Left ventricle myocardium inferior (tissue), 1 donor: ENCODE measurements around the gene MAPKAPK5. TPM values are rescaled to one million over a fixed set of nuclear protein-coding genes. Genes with fewer than 3 reads are reported as not detected.
"Not testable (repeated sequence)": the region's sequence is repeated elsewhere in the genome, so short reads cannot be mapped to it uniquely, and the experiment has no call there.

Experiments used
- DNase-seq: peaks from one replicate; pipeline ENCODE4 v3.0.0-alpha.2; 2020
- H3K27ac ChIP-seq: fragments of 200-600 bp; replicated peaks from 2 replicates; pipeline ENCODE4 v1.8.0; 2021
- H3K27me3 ChIP-seq: fragments of 200-600 bp; 2 replicates; pipeline ENCODE4 v1.8.0; 2021; ENCODE audit warnings: low read depth
- H3K36me3 ChIP-seq: fragments of 200-600 bp; 2 replicates; pipeline ENCODE4 v1.8.0; 2021
- H3K4me1 ChIP-seq: fragments of 200-600 bp; 2 replicates; pipeline ENCODE4 v1.8.0; 2021
- H3K4me3 ChIP-seq: fragments of 200-600 bp; 2 replicates; pipeline ENCODE4 v1.8.0; 2021; ENCODE audit warnings: mild to moderate bottlenecking, moderate library complexity
- H3K9me3 ChIP-seq: fragments of 200-600 bp; replicated peaks from 2 replicates; pipeline ENCODE4 v1.8.0; 2021
- intact Hi-C: fragments of 100-400 bp; cut with micrococcal nuclease; formaldehyde crosslinking; loops from one replicate; pipeline ENCODE4 v1.11.0; 2022
- total RNA-seq: library from RNA; stranded (reverse); fragmentation: NEBNext Ultra II Directional; extraction: Animal tissue kit (Norgen Biotek cat#: 25700); gene quantifications from one replicate; pipeline ENCODE4 v1.2.1, GENCODE V29; 2021
- TF ChIP-seq, protein P1 (sequence below): fragments of 200-600 bp; IDR thresholded peaks from 2 replicates; pipeline ENCODE4 v1.8.0; 2021; ENCODE audit warnings: antibody characterized with exemption, mild to moderate bottlenecking, borderline replicate concordance
- donor health status: DM: no; HTN: yes; CAD: no; lungs with severe emphysema.

MAPKAPK5 gene
- total RNA-seq, 1 donor from 2014 or later, result 26.2 TPM

DNA sequence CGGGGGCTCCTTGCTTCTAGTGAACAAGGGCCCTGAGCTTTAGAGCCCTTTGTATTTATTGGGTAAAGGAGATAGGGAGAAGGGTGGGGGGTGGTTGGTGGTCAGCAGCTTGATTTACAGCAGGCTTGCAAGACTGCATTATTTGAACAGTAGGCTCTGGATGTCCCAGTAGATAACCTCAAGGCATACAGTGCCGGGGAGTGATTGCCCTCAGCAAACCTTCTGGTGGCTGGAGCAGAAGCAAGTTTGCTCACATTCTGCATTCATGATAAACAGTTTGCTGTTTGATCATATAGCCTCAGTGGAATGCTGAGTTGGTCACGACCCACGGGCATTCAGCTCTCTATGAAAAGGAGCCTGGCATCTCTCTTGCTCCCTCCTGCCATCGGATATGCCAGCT is 16.5 kb upstream of the MAPKAPK5 start:
- TF ChIP-seq, protein P1, sequence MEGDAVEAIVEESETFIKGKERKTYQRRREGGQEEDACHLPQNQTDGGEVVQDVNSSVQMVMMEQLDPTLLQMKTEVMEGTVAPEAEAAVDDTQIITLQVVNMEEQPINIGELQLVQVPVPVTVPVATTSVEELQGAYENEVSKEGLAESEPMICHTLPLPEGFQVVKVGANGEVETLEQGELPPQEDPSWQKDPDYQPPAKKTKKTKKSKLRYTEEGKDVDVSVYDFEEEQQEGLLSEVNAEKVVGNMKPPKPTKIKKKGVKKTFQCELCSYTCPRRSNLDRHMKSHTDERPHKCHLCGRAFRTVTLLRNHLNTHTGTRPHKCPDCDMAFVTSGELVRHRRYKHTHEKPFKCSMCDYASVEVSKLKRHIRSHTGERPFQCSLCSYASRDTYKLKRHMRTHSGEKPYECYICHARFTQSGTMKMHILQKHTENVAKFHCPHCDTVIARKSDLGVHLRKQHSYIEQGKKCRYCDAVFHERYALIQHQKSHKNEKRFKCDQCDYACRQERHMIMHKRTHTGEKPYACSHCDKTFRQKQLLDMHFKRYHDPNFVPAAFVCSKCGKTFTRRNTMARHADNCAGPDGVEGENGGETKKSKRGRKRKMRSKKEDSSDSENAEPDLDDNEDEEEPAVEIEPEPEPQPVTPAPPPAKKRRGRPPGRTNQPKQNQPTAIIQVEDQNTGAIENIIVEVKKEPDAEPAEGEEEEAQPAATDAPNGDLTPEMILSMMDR, result no peak
- H3K9me3 ChIP-seq, result no peaks in the 10 kb centered on the region
- H3K27ac ChIP-seq, result no peak overlapping the region
- H3K36me3 ChIP-seq, result no peaks in the 10 kb centered on the region
- no peak overlapping the region for H3K4me3 ChIP-seq
- peaks cover 14% of the 10 kb centered on the region for H3K4me1 ChIP-seq
- no peaks in the 10 kb centered on the region for H3K27me3 ChIP-seq
- intact Hi-C loops, result no loop called here
- DNase-seq, result no peak

DNA sequence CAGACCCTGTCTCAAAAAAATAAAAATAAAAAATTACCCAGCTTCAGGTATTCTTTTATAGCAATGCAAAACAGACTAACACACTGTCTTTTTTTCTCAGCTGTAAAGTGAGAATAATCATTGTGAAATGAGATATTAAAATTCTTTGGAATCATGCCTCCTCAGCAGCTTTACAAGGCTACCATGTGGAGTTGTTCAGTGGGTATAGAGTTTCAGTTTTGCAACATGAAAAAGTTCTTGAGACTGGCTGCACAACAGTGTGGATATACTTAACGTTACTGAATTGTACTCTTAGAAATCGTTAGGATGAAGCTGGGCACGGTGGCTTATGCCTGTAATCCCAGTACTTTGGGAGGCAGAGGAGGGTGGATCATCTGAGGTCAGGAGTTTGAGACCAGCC is 15.7 kb upstream of the MAPKAPK5 start:
- no peak for DNase-seq
- no peak overlapping the region for H3K4me3 ChIP-seq
- no peaks in the 10 kb centered on the region for H3K27me3 ChIP-seq
- H3K4me1 ChIP-seq, result peaks cover 14% of the 10 kb centered on the region
- H3K36me3 ChIP-seq, result no peaks in the 10 kb centered on the region
- H3K9me3 ChIP-seq, result no peaks in the 10 kb centered on the region
- no peak overlapping the region for H3K27ac ChIP-seq
- intact Hi-C loops, result no loop called here
- TF ChIP-seq, protein P1, result no peak

DNA sequence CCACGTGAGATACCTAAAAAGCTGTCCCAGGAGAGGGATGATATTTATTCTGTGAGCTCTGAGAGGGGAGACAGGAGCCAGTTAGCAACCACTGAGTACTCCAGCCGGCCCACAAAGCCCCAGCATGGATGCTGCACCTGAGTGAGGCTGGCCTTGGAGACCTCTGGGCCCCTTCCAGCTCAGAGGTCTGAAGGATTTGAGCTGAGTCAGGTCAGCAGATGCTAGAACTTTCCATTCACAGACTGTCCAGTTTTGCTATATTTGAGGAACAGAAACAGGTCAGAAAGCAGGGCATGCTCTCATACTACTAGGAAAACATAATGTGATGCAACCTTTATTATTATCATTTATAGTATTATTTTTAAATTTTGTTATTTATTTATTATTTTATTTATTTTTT is 15.0 kb upstream of the MAPKAPK5 start:
- H3K27ac ChIP-seq, result no peak overlapping the region
- intact Hi-C loops, result no loop called here

DNA sequence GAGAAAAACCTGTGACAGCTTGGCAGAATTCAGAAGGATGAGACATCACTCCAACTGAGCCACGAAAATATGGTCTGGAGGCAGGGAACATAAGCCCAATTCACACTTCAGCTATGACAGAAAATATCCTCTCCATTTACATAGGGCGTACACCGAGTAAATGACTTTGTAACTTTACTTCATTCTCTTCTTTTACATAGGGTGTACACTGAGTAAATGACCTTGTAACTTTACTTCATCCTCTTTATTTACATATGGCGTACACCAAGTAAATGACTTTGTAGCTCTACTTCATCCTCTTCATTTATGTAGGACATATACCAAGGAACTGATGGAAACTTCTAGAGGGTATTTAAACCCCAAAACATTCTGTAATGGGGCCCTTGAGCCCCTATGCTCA is 14.1 kb upstream of the MAPKAPK5 start:
- no peaks in the 10 kb centered on the region for H3K36me3 ChIP-seq

More for the DNA sequence above, 15.0 kb upstream of the MAPKAPK5 start:
- H3K9me3 ChIP-seq, result no peaks in the 10 kb centered on the region
- no peak overlapping the region for H3K4me3 ChIP-seq
- no peaks in the 10 kb centered on the region for H3K36me3 ChIP-seq
- TF ChIP-seq, protein P1, result no peak
- H3K27me3 ChIP-seq, result no peaks in the 10 kb centered on the region
- H3K4me1 ChIP-seq, result peaks cover 14% of the 10 kb centered on the region
- DNase-seq, result no peak

DNA sequence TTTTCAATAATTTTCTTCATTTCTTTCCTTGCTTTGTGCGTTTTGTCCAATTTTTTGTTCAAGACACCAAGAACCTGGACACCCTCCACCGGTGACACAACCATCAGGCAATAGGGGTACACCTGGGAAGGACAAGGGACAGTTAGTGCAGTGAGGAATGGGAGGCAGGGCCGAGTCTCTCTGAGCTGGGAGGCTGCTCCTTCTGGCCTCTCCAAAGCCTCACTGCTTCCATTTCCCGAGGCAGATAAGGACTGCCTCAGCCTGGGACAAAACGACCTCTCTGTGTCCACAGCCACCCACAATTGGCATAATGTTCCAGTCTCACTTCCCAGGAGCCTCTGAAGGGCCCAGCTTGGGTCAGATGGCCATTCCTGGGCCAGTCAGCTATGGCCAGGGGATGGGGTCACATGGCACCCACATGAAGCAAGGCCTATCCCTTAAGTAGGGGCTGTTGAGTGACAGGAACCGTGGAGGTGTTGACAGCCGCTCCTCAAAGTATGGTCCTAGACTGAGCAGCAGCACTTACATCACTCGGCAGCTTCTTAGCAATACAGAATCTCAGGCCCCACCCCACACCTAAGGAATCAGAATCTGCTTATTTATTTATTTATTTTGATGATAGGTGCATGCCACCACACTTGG is 13.6 kb upstream of the MAPKAPK5 start:
- no peak overlapping the region for H3K4me3 ChIP-seq
- intact Hi-C loops, result no loop called here
- TF ChIP-seq, protein P1, result no peak

More for the DNA sequence above, 14.1 kb upstream of the MAPKAPK5 start:
- Histone ChIP-seq H3K9me3 (no peaks in the 10 kb centered on the region), H3K27ac (no peak overlapping the region), H3K4me1 (peaks cover 14% of the 10 kb centered on the region), H3K27me3 (no peaks in the 10 kb centered on the region), H3K4me3 (no peak overlapping the region)
- DNase-seq, result no peak
- intact Hi-C loops, result no loop called here
- TF ChIP-seq, protein P1, result no peak

DNA sequence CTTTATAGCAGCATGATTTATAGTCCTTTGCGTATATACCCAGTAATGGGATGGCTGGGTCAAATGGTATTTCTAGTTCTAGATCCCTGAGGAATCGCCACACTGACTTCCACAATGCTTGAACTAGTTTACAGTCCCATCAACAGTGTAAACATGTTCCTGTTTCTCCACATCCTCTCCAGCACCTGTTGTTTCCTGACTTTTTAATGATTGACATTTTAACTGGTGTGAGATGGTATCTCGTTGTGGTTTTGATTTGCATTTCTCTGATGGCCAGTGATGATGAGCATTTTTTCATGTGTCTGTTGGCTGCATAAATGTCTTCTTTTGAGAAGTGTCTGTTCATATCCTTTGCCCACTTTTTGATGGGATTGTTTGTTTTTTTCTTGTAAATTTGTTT is 12.4 kb upstream of the MAPKAPK5 start:
- H3K36me3 ChIP-seq, H3K27ac ChIP-seq, H3K9me3 ChIP-seq, intact Hi-C loops, H3K4me3 ChIP-seq, DNase-seq, H3K4me1 ChIP-seq, H3K27me3 ChIP-seq: not testable (repeated sequence)

More for the DNA sequence above, 13.6 kb upstream of the MAPKAPK5 start:
- H3K9me3 ChIP-seq, result no peaks in the 10 kb centered on the region
- no peaks in the 10 kb centered on the region for H3K27me3 ChIP-seq
- peaks cover 12% of the 10 kb centered on the region for H3K4me1 ChIP-seq
- no peak overlapping the region for H3K27ac ChIP-seq
- no peaks in the 10 kb centered on the region for H3K36me3 ChIP-seq
- no peak for DNase-seq

DNA sequence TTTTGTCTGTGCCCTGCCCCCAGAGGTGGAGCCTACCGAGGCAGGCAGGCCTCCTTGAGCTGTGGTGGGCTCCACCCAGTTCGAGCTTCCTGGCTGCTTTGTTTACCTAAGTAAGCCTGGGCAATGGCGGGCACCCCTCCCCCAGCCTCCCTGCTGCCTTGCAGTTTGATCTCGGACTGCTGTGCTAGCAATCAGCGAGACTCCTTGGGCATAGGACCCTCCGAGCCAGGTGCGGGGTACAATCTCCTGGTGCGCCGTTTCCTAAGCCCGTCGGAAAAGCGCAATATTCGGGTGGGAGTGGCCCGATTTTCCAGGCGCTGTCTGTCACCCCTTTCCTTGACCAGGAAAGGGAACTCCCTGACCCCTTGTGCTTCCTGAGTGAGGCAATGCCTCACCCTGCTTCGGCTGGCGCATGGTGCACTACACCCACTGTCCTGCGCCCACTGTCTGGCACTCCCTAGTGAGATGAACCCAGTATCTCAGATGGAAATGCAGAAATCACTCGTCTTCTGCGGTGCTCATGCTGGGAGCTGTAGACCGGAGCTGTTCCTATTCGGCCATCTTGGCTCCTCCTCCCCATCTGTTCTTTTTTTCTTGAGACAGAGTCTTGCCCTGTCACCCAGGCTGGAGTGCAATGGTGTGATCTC is 7.2 kb upstream of the MAPKAPK5 start:
- Histone ChIP-seq H3K4me3 (peak overlapping the region; percentile 44), H3K27ac (peak overlapping the region; percentile 61), H3K36me3 (peaks cover 12% of the 10 kb centered on the region)
- H3K27me3 ChIP-seq, intact Hi-C loops, H3K9me3 ChIP-seq, H3K4me1 ChIP-seq: not testable (repeated sequence)
- peak; percentile 18 for DNase-seq

DNA sequence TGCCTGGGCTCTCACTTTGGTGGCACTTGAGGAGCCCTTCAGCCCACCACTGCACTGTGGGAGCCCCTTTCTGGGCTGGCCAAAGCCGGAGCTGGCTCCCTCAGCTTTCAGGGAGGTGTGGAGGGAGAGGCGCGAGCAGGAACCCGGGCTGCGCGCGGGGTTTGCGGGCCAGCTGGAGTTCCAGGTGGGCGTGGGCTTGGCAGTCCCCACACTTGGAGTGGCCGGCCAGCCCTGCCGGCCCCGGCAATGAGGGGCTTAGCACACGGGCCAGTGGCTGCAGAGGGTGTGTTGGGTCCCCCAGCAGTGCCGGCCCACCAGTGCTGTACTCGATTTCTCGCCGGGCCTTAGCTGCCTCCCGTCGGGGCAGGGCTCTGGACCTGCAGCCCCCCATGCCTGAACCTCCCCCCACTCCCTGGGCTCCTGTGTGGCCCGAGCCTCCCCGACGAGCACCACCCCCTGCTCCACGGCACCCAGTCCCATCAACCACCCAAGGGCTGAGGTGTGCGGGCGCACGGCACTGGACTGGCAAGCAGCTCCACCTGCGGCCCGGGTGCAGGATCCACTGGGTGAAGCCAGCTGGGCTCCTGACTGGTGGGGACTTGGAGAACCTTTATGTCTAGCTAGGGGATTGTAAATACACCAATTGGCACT is 6.4 kb upstream of the MAPKAPK5 start:
- intact Hi-C loops, result not testable (repeated sequence)
- Histone ChIP-seq H3K27ac (peak overlapping the region; percentile 61), H3K4me1 (peaks cover 12% of the 10 kb centered on the region)

More for the DNA sequence above, 6.4 kb upstream of the MAPKAPK5 start:
- H3K4me3 ChIP-seq, DNase-seq, H3K9me3 ChIP-seq, H3K27me3 ChIP-seq: not testable (repeated sequence)
- peaks cover 12% of the 10 kb centered on the region for H3K36me3 ChIP-seq
